Dedifferentiated amniotic fluid mesenchymal stem cell (primary cell): Measurements from ENCODE around the gene CERS3.
"Not testable (repeated sequence)": the region's sequence is repeated elsewhere in the genome, so short reads cannot be mapped to it uniquely, and the experiment has no call there.

Experiments used
- DNase-seq: peaks from one replicate; pipeline ENCODE4 v3.0.0-alpha.2; 2016; ENCODE audit errors: extremely low spot score

The CERS3 gene

DNA sequence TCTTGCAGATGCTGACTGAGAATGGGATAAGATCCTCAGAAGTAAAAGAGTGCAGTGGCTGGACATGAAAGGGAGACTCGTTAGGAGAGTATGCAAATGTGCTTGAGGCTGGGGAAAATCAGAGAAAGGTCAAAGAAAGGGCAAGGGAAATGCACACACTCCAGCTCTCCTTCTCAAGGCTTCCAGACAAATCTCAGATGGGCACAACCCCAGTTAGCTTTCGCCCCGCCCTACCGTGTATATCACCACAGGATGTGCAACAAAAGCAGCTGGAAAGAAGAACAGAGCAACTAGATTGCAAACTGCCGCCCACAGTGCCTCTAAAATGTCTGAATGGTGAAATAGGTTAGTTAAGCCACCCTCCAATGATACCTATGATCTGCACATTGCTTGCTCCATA lies 63.9 kb downstream of the CERS3 start:
- DNase-seq, result no peak

DNA sequence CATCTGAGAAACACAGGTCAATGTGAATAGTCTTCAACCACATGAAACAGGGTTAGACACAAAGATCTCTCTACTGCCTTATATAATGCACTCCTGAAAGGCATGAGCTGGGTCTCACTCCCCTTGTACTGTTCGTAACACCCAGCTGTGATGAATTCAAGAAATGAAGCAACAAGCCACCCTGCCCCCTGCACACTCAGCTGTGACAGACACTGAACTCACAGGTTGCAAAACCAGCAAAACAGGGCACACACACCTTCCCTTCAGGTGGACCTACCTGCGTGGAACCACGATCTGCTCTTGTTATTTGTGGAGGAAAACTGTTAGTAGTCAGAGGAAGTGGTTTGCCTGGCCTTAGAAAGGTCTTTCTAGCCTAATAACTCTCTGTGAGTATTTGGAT lies 64.5 kb downstream of the CERS3 start:
- no peak for DNase-seq

- no peak for DNase-seq
Observed at GRCh38 chr15:100463515-100463914, 65.2 kb downstream of the CERS3 start.

GRCh38 chr15:100461049-100461448 lies 67.7 kb downstream of the CERS3 start:
- no peak for DNase-seq

GRCh38 chr15:100457201-100457600 lies 71.5 kb downstream of the CERS3 start:
- no peak for DNase-seq

GRCh38 chr15:100454148-100454547 lies 74.6 kb downstream of the CERS3 start:
- DNase-seq, result no peak

GRCh38 chr15:100448481-100448880 lies 80.3 kb downstream of the CERS3 start:
- DNase-seq, result no peak

GRCh38 chr15:100441063-100441462 lies 87.7 kb downstream of the CERS3 start:
- DNase-seq, result not testable (repeated sequence)

DNA sequence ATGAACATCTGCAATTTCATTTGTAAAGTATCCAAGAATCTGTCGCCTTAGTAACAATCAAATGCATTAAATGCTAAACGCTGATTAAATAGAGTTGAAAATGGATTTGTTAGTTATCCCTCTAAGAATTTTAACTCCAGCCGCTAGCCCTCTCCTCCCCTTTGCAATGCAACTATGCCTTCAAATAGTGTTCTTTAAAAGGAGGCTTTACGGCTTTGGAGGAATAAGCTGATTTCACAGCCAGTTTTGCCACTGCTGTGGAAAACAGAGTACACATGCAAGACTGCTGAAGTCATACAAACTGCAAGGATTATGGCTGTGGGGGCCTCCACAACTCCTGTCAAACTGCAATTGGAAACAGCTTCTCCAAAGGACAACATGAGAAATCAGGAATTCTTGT lies 89.2 kb downstream of the CERS3 start:
- no peak for DNase-seq

DNA sequence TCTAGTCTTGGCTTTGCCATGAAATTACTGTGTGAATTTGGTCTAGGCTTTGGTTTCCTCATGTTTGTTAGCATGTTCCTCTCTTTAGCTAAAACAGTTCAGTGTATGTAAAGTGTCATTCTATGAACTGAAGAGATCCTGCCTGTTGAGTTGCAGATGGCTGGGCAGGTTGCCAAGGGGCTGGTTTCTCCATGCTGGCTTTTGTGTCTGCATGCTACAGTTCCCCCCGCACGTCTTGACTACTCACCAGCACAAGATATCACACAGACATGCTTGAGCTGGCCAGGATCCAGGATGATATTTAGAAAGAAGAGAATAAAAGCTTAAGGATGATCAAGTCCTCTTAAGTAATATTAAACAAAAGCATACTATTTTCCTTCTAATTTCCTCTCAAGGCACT lies 90.2 kb downstream of the CERS3 start:
- DNase-seq, result no peak

- no peak for DNase-seq
Observed at GRCh38 chr15:100437261-100437660, 91.5 kb downstream of the CERS3 start.

DNA sequence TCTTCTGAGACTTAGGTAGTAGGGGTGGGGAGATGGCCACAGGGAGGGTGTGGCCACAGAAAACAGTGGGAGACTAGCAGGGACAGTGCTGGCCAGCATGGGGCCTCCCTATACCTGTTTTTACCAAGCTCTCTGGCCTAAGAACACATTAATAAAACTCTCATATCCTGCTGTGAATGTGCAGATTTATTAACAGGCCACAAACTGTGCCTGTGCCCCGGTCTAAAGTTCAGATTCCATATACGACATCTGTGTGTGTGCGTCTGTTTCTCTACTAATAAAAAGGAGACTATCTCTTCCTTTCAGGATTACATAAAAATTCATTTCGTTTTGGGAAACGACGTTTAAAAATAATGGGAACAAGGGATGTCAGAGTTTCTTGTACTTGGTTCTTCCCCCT lies 94.2 kb downstream of the CERS3 start:
- DNase-seq, result no peak

DNA sequence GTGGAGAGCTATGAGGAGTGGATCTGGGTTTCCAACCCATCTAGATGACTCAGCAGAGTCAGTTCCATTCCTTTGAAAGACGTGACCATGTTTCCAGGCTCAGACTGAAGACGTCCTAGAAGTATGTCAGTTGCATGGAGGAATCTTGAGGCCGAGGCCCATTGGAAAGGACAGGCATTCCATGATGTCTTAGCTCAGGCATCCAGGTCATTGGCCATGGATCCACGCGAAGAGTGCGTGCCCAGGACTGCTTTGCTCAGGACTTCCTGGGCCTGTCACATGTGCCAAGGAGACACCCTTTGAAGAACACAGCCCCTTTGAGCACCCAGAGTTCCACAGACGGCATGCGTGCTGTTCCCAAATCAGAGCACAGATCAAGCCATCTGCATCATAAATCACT lies 94.7 kb downstream of the CERS3 start:
- DNase-seq, result no peak

DNA sequence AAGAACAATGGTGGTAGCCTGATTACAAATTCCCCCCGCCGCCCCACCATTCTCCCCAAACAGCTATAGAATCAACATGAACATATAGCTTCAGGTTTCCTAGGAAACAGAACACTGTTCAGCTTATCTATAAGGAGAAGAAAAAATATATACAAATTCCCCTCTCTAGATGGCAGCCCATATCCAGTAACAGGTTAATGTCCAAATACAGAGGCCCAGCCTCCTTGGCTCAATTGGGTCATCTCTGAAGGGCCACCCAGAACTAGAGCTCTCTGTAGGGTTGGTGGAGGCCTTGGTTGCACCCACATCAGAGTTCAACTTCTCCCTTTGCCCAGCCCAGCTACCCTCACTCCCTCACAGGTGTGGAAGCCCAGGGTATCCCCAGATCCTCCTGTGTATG lies 95.4 kb downstream of the CERS3 start:
- DNase-seq, result no peak

DNA sequence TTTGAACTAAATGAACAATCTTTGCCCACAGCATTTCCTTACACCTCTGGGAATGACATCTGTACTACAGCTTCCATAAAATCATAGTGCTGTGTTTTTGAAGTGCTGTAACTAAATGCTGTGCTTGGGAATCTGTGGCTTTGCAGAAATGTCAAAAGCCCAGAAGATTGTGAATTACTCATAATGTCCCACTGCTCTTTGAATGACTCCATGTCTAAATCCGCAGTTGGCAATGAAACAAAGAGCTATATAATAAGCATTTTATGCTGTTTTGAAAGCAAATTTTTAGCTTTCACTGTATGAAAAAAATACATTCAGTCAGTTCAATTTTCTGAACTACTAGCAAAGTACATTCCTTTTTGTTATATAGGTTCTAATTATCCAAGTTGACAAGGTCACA lies 98.3 kb downstream of the CERS3 start:
- DNase-seq, result no peak

- DNase-seq, result no peak
Observed at GRCh38 chr15:100429116-100429728, 99.5 kb downstream of the CERS3 start.

GRCh38 chr15:100426937-100427336 lies 101.8 kb downstream of the CERS3 start:
- DNase-seq, result no peak

DNA sequence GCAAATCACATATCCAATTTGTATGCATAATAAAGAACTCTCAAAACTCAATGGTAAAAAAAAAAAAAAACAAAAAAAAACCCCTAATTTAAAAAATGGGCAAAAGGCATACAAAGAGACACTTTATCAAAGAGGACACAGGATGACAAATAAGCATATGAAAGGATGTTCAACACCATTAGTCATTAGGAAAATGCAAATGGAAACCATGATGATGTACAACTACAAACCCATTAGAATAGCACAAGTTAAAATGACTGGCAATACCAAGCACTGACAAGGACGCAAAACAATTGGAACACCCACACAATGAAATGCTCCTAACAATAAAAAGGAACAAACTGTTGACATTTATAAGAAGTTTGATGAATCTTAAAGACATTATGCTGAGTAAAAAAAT lies 123.6 kb downstream of the CERS3 start:
- DNase-seq, result no peak

DNA sequence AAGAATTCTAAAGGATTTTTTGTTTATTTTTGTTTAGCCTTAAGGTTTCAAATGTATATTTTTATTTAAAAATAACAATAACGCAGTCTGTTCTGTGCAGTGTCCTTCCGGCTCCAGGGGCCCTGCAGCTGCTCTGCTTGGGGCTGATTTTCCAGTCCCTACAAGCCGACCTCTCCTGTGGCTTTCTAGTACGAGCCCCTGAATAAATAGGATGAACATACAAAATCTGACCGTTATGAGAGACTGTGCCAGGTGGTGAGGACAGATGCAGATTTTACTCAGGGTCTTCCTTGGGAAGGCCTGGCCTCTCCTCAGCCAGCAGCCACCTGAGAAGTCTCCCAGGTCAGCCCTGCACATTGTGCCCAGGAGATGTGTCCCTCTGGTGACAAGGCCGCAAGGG lies 127.8 kb downstream of the CERS3 start:
- no peak for DNase-seq

DNA sequence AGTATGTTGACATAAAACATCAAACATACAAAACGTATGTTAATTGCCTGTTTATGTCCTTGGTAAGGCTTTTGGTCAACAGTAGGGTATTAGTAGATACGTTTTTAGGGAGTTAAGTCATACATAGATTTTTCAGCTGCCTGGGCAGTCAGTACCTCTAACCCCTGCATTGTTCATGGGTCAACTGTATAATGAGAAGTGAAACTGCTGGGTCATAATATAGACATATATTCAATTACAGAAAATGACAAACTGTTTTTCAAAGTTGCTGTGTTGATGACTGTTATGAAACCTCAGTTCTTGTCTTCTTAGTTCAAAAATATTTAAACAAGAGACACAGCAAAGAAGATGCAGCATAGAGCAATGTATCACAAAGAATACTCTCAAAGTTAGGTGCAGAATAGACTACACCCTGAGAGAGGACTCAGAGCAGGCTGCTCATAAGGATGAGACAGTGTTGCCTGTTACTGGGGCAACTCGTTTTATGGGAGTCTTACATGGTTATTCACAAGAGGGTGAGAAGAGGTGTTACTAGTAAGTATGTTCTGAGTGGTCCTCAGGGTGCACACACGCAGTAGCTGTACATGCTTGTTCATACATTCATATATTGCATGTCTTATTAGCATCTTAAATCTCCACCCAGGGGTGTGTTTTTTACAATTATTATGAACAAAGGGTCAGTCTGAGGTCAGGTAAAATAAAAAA lies 133.9 kb downstream of the CERS3 start:
- no peak for DNase-seq

DNA sequence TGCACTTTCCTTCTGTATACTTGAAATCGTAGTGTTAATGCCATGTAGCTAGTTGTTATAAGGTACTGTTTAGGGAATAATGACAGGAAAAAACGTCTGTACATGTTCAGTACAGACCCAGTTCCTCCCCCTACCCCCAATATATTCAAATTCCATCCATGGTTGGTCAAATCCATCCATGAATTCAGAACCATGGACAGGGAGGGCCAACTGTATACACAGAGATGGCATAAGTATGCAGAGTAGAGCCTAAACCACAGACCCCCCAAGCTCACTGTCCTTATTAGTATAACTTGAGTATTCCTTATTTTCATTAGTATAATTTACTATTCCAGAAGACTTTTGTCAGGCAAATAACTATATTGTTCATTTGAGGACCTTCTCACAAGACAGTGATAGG lies 135.7 kb downstream of the CERS3 start:
- DNase-seq, result no peak

DNA sequence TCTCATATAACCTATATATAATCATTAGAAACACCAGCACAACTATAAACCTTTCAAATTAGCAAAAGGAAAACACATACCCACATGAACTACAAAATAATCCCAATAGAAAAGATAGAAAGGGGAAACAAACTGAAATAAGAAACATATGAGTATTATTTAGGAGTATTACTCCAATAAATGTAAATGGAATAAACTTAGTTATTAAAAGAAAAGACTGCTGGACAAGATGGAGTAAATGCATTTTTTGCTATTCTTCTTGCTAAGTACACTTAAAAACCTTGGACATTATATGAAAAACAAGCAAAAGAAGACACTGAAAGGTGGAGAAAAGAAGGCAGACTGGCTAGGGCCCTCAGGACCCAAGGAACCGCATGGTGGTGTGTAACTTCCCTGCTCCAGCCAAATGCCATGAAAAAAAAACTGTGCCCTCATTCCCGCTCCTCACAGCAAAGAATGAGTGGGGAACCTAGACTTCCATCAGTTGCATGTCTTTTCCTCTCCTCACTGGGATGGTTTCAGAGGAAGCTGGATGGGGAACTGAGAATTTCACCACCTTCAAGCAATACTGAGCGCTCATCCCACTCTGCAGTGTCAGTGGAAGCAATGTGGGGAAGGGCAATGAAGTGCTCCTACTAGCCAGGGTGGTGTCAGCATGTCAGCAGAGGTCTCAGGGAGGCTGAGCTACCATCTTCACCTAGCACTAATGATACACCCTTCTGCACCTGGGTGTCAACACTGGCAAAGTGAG lies 143.3 kb downstream of the CERS3 start:
- no peak for DNase-seq

GRCh38 chr15:100384108-100384410 lies 144.7 kb downstream of the CERS3 start:
- no peak for DNase-seq
